ENCODE measurements around the gene FILIP1L. TPM values are rescaled to one million over a fixed set of nuclear protein-coding genes. Genes with fewer than 3 reads are reported as not detected.

Gene FILIP1L
- polyA plus RNA-seq, 3 donors = 0.13 to 0.40 (median 0.25) TPM

GRCh38 chr3:100029052-100029451, 85.2 kb downstream of the FILIP1L start:
- no peak overlapping the region for H3K9ac ChIP-seq (ENCODE audit: insufficient read depth, low read length, poor library complexity, severe bottlenecking)
- H3K36me3 ChIP-seq (replicated peaks in 1 of 2; ENCODE audit: control insufficient read depth in 1 of 2, insufficient read depth in 2 of 2, low read length in 2 of 2) = no peaks in the 10 kb centered on the region
- H3K27me3 Mint-ChIP-seq (ENCODE audit: low read depth in 3 of 3) = no peaks in the 10 kb centered on the region
- no peak for DNase-seq
- no peaks in the 10 kb centered on the region for H3K4me1 ChIP-seq (ENCODE audit: control insufficient read depth in 1 of 2, insufficient read depth in 2 of 2, low read length in 2 of 2)
- no peak overlapping the region for H3K4me2 ChIP-seq (replicated peaks; ENCODE audit: extremely low read depth, low read length, poor library complexity, severe bottlenecking)
- TF ChIP-seq CTCF (IDR thresholded peaks at IDR 0.05) = no peak
- no peak overlapping the region for H3K4me3 Mint-ChIP-seq
- no peaks in the 10 kb centered on the region for H3K9me3 ChIP-seq (replicated peaks in 1 of 2; ENCODE audit: control insufficient read depth in 1 of 2, insufficient read depth in 1 of 2, low read length in 2 of 2)
- no CpG with 5 or more reads among the region's 1 CpG for WGBS (ENCODE audit: insufficient coverage)
- no peaks in the 10 kb centered on the region for H3K4me1 Mint-ChIP-seq
- intact Hi-C loops (cut with micrococcal nuclease) = no loop called here
- H3K27me3 ChIP-seq (ENCODE audit: control insufficient read depth in 2 of 2, insufficient read depth in 2 of 2, low read length in 2 of 2) = no peaks in the 10 kb centered on the region
- H4K20me1 ChIP-seq (ENCODE audit: insufficient read depth, low read length) = no peaks in the 10 kb centered on the region
- no peak overlapping the region for H3K4me3 ChIP-seq (replicated peaks in 1 of 3; ENCODE audit: low read depth in 2 of 3, low read length in 3 of 3)
- H3K27ac Mint-ChIP-seq = no peak overlapping the region
- H3K27ac ChIP-seq (ENCODE audit: low read depth in 1 of 2, low read length in 2 of 2) = no peak overlapping the region
- H3K79me2 ChIP-seq (ENCODE audit: insufficient read depth, low read length) = no peaks in the 10 kb centered on the region
- no peak overlapping the region for H2AFZ ChIP-seq (ENCODE audit: insufficient read depth, low read depth, low read length, poor library complexity, severe bottlenecking)
- H3K9me3 Mint-ChIP-seq = no peaks in the 10 kb centered on the region
- H3K36me3 Mint-ChIP-seq = no peaks in the 10 kb centered on the region

- H3K9me3 Mint-ChIP-seq = no peaks in the 10 kb centered on the region
- H3K79me2 ChIP-seq (ENCODE audit: insufficient read depth, low read length) = no peaks in the 10 kb centered on the region
- H3K4me3 ChIP-seq (replicated peaks in 1 of 3; ENCODE audit: low read depth in 2 of 3, low read length in 3 of 3) = no peak overlapping the region
- no peaks in the 10 kb centered on the region for H3K9me3 ChIP-seq (replicated peaks in 1 of 2; ENCODE audit: control insufficient read depth in 1 of 2, insufficient read depth in 1 of 2, low read length in 2 of 2)
- no CpG with 5 or more reads among the region's 1 CpG for WGBS (ENCODE audit: insufficient coverage)
- H3K27ac ChIP-seq (ENCODE audit: low read depth in 1 of 2, low read length in 2 of 2) = no peak overlapping the region
- H3K4me1 ChIP-seq (ENCODE audit: control insufficient read depth in 1 of 2, insufficient read depth in 2 of 2, low read length in 2 of 2) = no peaks in the 10 kb centered on the region
- H3K27me3 Mint-ChIP-seq (ENCODE audit: low read depth in 3 of 3) = no peaks in the 10 kb centered on the region
- H3K4me2 ChIP-seq (replicated peaks; ENCODE audit: extremely low read depth, low read length, poor library complexity, severe bottlenecking) = no peak overlapping the region
- no peaks in the 10 kb centered on the region for H3K36me3 ChIP-seq (replicated peaks in 1 of 2; ENCODE audit: control insufficient read depth in 1 of 2, insufficient read depth in 2 of 2, low read length in 2 of 2)
- no peak overlapping the region for H2AFZ ChIP-seq (ENCODE audit: insufficient read depth, low read depth, low read length, poor library complexity, severe bottlenecking)
- H4K20me1 ChIP-seq (ENCODE audit: insufficient read depth, low read length) = no peaks in the 10 kb centered on the region
- no peaks in the 10 kb centered on the region for H3K27me3 ChIP-seq (ENCODE audit: control insufficient read depth in 2 of 2, insufficient read depth in 2 of 2, low read length in 2 of 2)
- TF ChIP-seq CTCF (IDR thresholded peaks at IDR 0.05) = no peak
- no peak overlapping the region for H3K27ac Mint-ChIP-seq
- no peaks in the 10 kb centered on the region for H3K36me3 Mint-ChIP-seq
- H3K4me3 Mint-ChIP-seq = no peak overlapping the region
- no peaks in the 10 kb centered on the region for H3K4me1 Mint-ChIP-seq
- no peak for DNase-seq
- intact Hi-C loops (cut with micrococcal nuclease) = no loop called here
- no peak overlapping the region for H3K9ac ChIP-seq (ENCODE audit: insufficient read depth, low read length, poor library complexity, severe bottlenecking)
Observed at GRCh38 chr3:100027321-100027720, 87.0 kb downstream of the FILIP1L start.

All from CD14-positive monocyte (primary cell).